GM21381 (cell line): ENCODE measurements around the gene CFLAR.
A peak's percentile ranks its signal among the peaks of the same experiment; 100 is the strongest.
"Not testable (repeated sequence)": the region's sequence is repeated elsewhere in the genome, so short reads cannot be mapped to it uniquely, and the experiment has no call there.

ENCODE experiments used
- ATAC-seq: cut with Tn5 transposase; IDR thresholded peaks from one replicate; pipeline ENCODE4 v1.9.1; 2021; ENCODE audit warnings: mild to moderate bottlenecking, moderate library complexity; ENCODE audit not compliant: unreplicated experiment

The CFLAR gene

DNA sequence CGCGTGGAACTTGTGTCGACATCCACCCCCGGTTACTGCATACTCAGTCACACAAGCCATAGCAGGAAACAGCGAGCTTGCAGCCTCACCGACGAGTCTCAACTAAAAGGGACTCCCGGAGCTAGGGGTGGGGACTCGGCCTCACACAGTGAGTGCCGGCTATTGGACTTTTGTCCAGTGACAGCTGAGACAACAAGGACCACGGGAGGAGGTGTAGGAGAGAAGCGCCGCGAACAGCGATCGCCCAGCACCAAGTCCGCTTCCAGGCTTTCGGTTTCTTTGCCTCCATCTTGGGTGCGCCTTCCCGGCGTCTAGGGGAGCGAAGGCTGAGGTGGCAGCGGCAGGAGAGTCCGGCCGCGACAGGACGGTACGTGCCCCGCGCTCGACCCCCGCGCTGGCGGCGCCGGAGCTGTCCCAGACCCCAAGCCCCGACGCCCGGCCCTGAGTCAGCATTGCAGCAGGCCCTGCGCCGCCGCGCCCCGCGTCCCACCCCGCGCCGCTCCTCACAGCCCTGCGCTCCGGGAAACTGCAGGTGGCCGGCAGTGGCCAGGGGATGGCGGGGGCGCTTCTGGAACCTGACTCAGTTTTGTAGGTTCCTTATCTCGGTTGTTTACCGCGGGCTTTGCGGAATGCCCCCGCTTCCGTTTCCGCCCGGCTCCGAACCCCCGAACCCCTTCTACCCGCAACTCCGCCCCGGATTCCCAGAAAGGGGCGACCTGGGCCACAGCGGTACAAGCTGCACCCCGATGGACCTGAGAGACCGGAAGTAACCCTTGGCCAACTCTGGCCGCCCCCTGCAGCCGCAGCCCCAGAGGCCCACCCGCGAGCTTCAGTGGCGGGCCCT, at the start of gene CFLAR:
CFLAR (plus strand) TSS at position 50 of the 844 bp plus-strand sequence. CDS start 13,702 bp downstream, outside the sequence.
- peak; percentile 36 for ATAC-seq

DNA sequence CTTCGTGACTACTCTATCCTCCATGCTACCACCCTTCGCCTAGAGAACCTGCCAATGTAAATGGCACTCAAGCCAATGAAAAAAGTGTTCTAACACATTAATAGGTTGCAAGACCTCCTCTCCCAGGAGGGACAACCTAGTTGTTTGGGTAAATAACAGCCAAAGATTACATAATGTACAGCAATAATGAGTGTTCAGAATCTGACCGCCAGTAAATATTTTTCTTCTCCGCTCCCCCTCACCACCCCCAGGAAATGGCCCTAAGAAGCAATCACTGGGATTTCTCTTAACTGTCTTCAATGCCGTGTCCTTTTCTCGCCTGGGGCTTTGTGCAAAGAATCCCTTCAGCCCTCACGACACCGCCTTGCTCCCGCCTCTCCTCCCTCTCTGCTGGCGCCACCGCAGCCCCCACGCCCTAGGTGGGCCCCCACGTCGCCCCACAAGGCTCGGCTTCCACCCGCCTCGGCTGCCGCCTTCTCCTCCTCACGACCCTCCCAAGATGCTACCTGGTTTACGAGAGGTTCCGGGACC, 45.0 kb upstream of the CFLAR start:
- ATAC-seq, result peak; percentile 26

DNA sequence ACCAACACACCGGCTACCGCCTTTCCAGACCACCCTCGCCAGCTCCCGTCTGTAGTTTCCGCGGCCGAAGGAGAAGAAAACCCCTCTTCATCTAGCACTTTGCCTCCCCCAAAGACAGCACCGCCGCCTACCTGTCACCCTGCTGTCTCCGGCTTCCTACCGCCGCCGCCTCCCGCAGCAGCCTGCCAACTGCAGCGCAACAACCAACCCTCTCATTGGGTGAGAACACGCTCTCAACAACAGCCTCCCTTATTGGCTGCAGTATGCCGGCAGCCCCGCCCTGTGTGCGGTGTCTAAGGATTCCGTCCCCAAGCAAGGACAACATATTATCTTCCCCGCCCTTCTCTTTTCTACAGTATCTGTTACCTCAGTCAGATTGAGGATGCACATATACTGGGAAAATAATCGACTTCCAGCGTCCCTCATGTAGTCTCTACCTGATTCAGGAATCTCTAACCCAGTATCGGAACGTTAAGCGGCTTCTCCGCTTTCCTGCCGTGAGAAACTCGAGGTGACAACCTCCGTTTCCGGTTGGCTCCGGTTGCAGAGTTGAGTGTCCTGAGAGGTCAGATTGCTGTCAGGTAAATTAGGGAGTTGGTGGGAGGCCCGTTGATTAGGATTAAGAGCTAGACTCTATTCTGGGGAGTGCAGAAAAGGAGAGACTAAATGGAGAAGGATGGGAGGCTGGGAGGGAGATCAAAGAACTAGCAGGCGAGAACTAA, 44.3 kb upstream of the CFLAR start, which contains the start of the genes HYCC2 and NDUFB3:
HYCC2 (minus strand) TSS at position 193 of the 722 bp plus-strand sequence. CDS start 47,662 bp downstream, outside the sequence.
NDUFB3 (plus strand) TSS at position 523 of the 722 bp plus-strand sequence. CDS start 6,882 bp downstream, outside the sequence.
- ATAC-seq, result peak; percentile 98

DNA sequence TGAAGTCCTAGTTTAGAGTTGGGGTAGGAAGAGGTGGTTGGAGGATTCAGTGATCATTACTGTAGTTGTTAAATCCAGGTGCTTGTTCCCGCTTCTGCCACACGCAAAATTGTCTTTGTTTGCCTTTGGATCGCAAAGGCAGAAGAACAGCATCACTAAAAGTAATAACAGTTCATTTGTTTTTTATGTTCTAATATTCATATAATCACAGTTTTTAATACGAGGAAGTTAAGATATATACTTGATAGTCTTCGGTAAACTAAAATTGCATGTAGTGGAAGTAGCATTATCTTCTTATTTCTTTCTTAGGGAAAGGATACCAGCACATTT, 43.8 kb upstream of the CFLAR start:
- ATAC-seq, result no peak

DNA sequence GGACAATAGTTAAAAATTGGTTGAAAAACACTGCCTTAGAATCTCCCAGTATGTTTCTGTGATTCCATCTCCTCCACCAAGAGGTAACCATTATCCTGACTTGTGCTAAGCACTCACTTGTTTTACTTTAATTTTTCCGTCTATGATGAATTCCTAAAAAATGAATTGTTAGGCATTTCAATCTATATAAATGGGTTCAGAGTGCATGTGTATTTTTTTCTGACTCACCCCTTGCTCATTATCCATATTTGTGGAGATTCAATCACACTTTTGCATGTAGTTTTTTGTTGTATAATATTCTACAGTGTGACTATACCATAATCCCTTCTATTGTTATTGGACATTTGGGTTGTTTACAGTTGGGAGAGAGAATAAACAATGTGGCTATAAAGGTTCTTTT, 42.9 kb upstream of the CFLAR start:
- no peak for ATAC-seq

DNA sequence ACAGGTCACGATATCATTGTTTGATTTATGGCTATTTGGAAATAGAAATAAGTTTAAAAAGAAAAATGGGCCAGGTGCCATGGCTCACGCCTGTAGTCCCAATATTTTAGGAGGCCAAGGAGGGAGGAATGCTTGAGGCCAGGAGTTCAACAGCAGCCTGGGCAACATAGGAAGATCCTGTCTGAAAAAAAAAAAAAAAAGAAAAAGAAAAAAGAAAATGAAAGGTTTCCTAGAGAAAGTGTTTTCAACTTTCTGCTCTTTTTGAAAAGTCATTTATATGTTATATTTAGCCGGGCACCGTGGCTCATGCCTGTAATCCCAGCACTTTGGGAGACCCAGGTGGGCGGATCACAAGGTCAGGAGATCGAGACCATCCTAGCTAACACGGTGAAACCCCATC, 41.0 kb upstream of the CFLAR start:
- ATAC-seq, result no peak

DNA sequence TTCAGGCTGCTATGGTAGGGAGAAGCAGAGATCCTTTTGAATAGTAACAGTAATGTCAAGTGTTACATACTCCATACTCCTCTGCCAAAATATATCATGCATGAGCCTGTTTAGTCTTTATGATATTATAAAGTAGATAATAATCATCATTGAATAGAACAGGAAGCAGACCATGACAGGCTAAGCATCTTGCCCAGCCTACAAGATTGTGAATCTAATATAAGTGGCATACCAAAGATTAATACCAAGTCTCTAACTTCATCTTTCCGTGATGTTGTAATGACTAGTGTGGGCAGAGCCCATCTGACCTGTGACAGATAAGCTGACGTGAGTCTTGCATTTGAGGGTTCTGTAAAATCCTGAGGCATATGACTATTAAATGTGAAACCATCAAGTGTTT, 31.1 kb upstream of the CFLAR start:
- no peak for ATAC-seq

DNA sequence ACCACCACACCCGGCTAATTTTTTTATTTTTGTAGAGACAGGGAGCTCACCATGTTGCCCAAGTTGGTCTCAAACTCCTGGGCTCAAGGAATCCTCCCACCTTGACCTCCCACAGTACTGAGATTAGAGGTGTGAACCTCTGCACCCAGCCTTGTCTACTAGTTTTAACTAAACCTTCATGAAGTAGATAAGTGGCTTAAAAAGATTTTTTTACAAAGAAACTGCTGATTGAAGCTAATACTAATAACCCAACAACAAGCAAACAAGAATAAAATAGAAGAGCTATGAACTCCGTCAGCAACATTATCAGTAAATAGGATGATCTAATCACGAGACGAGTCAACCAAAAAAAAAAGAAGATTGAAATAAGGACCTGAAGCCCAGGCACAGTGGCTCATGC, 25.4 kb upstream of the CFLAR start:
- ATAC-seq, result no peak

DNA sequence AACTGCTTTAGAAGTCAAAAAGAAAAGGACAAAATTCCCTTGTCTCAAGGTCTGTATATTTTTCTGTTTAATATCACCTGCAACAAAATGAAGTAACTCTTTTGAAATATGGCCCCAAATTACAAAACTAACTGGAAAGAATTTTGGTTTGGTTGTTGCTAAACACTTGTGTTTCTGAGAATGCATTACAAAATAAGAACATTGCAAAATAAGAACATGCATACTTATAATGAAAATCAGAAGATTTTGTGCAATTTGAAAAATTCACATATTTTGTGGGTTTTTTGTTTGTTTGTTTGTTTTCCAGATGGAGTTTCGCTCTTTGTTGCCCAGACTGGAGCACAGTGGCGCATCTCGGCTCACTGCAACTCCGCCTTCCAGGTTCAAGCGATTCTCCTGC, 22.4 kb upstream of the CFLAR start:
- no peak for ATAC-seq

DNA sequence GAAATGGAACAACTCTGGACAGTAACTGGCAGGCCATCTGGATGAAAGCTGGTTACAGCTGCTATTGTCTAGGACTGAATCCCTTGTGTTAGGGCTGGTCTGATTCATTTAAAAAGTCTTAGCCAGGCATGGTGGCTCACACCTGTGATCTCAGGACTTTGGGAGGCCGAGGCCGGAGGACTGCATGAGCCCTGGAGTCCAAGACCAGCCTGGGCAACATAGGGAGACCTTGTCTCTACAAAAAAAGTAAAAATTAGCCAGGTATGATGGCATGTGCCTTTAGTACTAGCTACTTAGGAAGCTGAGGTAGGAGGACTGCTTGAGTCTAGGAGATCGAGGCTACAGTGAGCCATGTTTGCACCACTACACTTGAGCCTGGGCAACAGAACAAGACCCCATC, 15.5 kb upstream of the CFLAR start:
- no peak for ATAC-seq

DNA sequence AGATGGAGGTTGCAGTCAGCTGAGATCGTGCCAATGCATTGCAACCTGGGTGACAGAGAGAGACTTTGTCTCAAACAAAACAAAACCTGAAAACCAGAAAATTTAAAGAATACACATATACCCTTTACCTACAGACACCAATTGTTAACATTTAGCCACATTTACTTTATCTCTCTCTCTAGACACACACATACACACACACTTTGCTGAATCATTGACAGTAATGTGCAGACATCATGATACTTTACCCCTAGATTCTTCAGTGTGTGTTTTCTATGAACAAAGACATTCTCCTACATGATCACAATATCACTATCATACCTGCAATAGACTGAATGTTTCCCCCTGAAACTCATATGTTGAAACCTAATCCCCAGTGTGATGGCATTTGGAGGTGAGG, 10.2 kb upstream of the CFLAR start:
- ATAC-seq, result no peak

DNA sequence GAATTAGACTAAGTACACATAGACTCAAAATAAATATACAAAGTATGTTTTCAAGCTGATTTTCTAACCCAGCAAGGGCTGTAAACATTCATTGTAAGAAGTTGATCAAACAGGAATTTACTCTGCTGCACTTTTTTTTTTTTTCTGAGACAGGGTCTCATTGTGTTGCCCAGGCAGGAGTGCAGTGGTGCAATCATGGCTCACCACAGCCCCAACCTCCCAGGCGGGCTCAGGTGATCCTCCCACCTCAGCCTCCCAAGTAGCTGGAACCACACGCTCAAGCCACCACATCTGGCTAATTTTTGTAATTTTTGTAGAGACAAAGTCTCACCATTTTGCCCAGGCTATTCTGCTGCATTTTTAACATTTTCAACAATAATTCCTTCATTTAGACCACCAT, 8.3 kb upstream of the CFLAR start:
- no peak for ATAC-seq

DNA sequence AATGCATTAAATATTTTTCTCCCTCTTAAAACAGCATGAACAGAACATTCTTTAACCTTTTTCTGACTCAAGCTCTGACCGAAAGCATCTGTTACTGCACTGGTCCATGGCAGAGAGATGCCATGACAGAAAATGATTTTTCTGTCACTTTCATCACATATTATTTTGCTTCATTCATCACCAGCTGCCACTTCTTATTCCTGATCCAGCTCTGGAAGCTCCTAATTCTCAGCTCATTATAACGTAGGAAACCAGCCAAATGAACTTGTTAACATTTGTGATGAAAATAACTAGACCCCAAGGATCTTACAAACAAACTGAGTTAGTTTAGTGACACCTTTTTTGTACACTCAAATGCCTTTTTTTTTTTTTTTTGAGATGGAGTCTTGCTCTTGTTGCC, 7.6 kb upstream of the CFLAR start:
- no peak for ATAC-seq

DNA sequence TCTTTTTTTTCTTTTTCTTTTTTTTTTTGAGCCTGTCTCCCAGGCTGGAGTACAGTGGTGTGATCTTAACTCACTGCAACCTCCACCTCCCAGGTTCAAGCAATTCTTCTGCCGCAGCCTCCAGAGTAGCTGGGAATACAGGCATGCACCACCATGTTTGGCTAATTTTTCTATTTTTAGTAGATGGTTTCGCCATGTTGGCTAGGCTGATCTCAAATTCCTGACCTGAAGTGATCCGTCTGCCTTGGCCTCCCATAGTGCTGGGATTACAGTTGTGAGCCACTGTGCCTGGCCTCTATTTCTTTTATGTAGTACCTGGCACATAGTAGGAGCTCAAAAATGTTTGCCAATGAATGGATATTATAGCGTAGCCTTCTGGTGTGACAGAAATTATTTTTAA, 6.8 kb upstream of the CFLAR start:
- ATAC-seq, result no peak

DNA sequence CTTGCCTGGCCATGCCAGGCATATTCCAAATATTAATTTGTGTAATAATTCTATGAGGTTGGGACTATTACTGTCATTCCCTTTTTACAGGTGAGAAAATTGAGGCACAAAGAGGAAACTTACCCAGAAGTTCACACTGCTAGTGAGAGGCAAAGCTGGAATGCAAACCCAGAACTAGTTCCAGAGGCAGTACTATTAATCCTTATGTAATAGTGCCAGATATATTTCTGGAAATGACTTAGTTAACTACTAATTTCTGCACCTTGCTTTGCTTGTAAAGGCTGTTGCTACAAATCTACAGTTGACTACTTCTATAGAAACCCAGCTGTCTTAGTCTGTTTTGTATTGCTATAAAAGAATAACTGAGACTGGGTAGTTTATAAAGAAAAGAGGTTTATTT, 5.3 kb upstream of the CFLAR start:
- ATAC-seq, result no peak

DNA sequence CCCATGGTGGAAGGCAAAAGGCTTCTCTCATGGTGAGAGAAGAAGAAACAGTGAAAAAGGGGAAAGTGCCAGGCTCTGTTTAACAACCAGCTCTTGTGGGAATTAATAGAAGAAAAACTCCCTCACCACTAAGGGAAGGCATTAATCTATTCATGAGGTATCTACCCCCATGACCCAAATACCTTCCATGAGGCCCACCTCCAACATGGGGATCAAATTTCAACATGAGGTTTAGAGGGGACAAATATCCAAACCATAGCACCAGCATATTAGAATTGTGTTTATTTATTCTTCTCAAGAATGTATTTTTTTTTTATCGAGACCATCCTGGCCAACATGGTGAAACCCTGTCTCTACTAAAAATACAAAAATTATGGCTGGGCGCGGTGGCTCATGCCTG, 4.9 kb upstream of the CFLAR start:
- ATAC-seq, result no peak

DNA sequence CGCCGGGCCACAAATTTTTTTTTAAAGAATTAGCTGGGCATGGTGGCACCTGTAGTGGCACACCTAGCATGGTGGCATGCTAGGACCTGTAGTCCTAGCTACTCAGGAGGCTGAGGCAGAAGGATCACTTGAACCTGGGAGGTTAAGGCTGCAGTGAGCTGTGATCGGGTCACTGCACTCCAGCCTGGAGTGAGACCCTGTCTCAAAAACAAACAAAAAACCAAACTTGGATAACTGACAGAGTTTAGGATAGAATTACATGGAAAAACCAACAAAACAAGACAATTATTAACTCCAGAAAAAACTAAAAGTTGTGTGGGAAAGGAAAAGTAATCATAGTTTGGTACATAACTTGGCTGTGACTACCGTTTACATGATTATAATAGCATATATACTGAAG, 1.6 kb upstream of the CFLAR start:
- ATAC-seq, result no peak

DNA sequence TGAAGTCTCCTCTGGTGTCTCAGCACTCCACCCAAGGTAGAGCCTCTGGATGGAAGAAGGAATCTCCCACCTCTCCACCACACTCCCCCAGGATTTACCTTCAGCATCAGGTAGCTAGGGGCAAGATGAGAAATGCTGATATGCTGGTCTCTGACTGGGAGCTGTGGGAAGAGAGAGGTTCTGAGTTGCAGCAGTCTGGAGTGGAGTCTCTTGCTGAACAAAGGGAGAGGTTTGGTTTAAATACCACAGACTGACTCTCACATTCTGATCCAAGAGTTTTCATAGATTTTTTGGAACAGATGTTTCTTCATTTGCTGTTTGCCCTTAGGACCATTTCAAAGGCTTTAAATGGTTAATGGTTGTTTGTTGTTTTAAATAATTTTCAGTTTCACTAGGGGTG, 1.1 kb upstream of the CFLAR start:
- no peak for ATAC-seq

DNA sequence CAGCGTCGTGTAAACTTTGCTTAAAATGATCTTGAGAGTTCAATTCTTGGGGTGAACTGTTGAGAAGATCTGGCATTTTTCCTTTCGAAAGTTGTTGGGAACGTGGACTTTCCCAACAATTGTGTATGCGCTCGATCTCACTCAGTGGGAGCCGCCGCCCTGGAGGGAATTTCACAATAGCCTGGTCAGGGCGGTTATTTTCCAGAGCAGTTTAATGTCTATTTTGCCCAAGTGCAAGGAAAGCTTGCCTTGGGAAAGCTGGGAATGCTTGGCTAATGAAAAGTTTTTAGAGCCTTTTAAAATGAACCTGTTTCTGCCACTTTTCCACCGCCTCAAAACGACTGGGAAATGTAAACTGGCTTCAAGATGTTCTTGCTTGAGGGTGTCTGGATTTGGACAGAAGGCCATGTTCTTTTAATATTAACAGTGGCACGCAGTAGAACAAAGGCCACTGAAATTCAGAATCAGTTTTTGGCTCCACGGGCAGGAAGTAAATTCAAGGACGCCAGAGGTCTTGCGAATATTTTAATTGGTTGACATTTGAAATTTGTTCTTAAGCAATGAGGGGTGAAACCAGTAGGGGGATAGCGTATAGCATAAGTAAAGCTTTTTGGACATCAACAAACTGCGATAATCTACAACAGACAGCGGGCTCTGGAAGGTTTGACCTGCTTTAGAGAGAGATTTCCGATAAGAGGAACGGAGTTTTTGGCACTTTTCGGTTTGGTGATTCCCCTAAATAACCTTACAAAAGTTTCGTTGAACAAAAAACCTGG, 1.2 kb downstream of the CFLAR start:
- ATAC-seq, result no peak

DNA sequence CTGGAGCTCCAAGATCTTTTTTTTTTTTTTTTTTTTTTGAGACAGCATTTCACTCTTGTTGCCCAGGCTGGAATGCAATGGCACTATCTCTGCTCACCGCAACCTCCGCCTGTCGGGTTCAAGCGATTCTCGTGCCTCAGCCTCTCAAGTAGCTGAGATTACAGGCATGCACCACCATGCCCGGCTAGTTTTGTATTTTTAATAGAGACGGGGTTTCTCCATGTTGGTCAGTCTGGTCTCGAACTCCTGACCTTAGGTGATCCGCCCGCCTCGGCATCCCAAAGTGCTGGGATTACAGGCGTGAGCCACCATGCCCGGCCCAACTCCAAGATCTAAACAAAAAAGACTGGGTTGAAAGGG, 1.8 kb downstream of the CFLAR start:
- not testable (repeated sequence) for ATAC-seq
